Testis (tissue), 2 donors: ENCODE data around the gene HPSE.

ENCODE experiments used
- CTCF ChIP-seq, 3 experiments: fragments of 450-650 bp in 2 of 3; fragments of 200-600 bp in 1 of 3; sonication (generic) in 1 of 3; IDR thresholded peaks; one replicate each; pipeline ENCODE4 v1.5.1; 2016 to 2019; ENCODE audit warnings: antibody characterized with exemption in 3 of 3, mild to moderate bottlenecking in 2 of 3, moderate library complexity in 1 of 3
- POLR2A ChIP-seq: fragments of 450-650 bp; IDR thresholded peaks from one replicate; pipeline ENCODE4 v1.6.1; 2017; ENCODE audit warnings: antibody characterized with exemption, mild to moderate bottlenecking, moderate library complexity

- TF ChIP-seq CTCF (IDR thresholded peaks at IDR 0.05) (no peak), POLR2A (no peak)
Measured at GRCh38 chr4:83335701-83336100, 1.1 kb upstream of the HPSE start.
